ENCODE results near the gene RRP36.
A peak's percentile ranks its signal among the peaks of the same experiment; 100 is the strongest.

Gene RRP36

GRCh38 chr6:43007126-43007525 lies 14.3 kb upstream of the RRP36 start:
- no peak for DNase-seq (ENCODE audit: low read depth, low spot score)
- no CpG with 5 or more reads among the region's 9 CpGs for WGBS (ENCODE audit: insufficient coverage, insufficient read length)
- Histone ChIP-seq H3K4me1 (ENCODE audit: control insufficient read depth, insufficient read depth, low read length) (no peaks in the 10 kb centered on the region), H3K27me3 (ENCODE audit: control insufficient read depth, insufficient read depth, low read length) (no peaks in the 10 kb centered on the region), H3K36me3 (ENCODE audit: control insufficient read depth, insufficient read depth, low read length) (peaks cover 33% of the 10 kb centered on the region), H3K27ac (ENCODE audit: low read length) (no peak overlapping the region), H3K9me3 (ENCODE audit: control insufficient read depth, insufficient read depth, low read length) (no peaks in the 10 kb centered on the region), H3K4me3 (ENCODE audit: low read length) (no peak overlapping the region)

GRCh38 chr6:43009124-43009523 lies 12.3 kb upstream of the RRP36 start:
- WGBS (ENCODE audit: insufficient coverage, insufficient read length) = no CpG with 5 or more reads among the region's 6 CpGs
- no peak for DNase-seq (ENCODE audit: low read depth, low spot score)
- H3K36me3 ChIP-seq (ENCODE audit: control insufficient read depth, insufficient read depth, low read length) = peaks cover 36% of the 10 kb centered on the region

GRCh38 chr6:43011207-43011606 lies 10.2 kb upstream of the RRP36 start:
- Histone ChIP-seq H3K36me3 (ENCODE audit: control insufficient read depth, insufficient read depth, low read length) (peaks cover 36% of the 10 kb centered on the region), H3K27me3 (ENCODE audit: control insufficient read depth, insufficient read depth, low read length) (no peaks in the 10 kb centered on the region), H3K9me3 (ENCODE audit: control insufficient read depth, insufficient read depth, low read length) (no peaks in the 10 kb centered on the region), H3K27ac (ENCODE audit: low read length) (no peak overlapping the region), H3K4me1 (ENCODE audit: control insufficient read depth, insufficient read depth, low read length) (no peaks in the 10 kb centered on the region), H3K4me3 (ENCODE audit: low read length) (no peak overlapping the region)
- WGBS (ENCODE audit: insufficient coverage, insufficient read length) = no CpG with 5 or more reads among the region's 6 CpGs
- DNase-seq (ENCODE audit: low read depth, low spot score) = no peak

More at GRCh38 chr6:43009124-43009523, 12.3 kb upstream of the RRP36 start:
- H3K9me3 ChIP-seq (ENCODE audit: control insufficient read depth, insufficient read depth, low read length) = no peaks in the 10 kb centered on the region
- no peak overlapping the region for H3K4me3 ChIP-seq (ENCODE audit: low read length)
- H3K27me3 ChIP-seq (ENCODE audit: control insufficient read depth, insufficient read depth, low read length) = no peaks in the 10 kb centered on the region
- H3K27ac ChIP-seq (ENCODE audit: low read length) = no peak overlapping the region
- H3K4me1 ChIP-seq (ENCODE audit: control insufficient read depth, insufficient read depth, low read length) = no peaks in the 10 kb centered on the region

- no CpG with 5 or more reads among the region's 6 CpGs for WGBS (ENCODE audit: insufficient coverage, insufficient read length)
- Histone ChIP-seq H3K27ac (ENCODE audit: low read length) (no peak overlapping the region), H3K36me3 (ENCODE audit: control insufficient read depth, insufficient read depth, low read length) (peaks cover 28% of the 10 kb centered on the region), H3K4me1 (ENCODE audit: control insufficient read depth, insufficient read depth, low read length) (no peaks in the 10 kb centered on the region), H3K27me3 (ENCODE audit: control insufficient read depth, insufficient read depth, low read length) (no peaks in the 10 kb centered on the region), H3K4me3 (ENCODE audit: low read length) (no peak overlapping the region), H3K9me3 (ENCODE audit: control insufficient read depth, insufficient read depth, low read length) (no peaks in the 10 kb centered on the region)
- no peak for DNase-seq (ENCODE audit: low read depth, low spot score)
Observed at GRCh38 chr6:43012364-43012763, 9.1 kb upstream of the RRP36 start.

- H3K27ac ChIP-seq (ENCODE audit: low read length) = no peak overlapping the region
- no peaks in the 10 kb centered on the region for H3K27me3 ChIP-seq (ENCODE audit: control insufficient read depth, insufficient read depth, low read length)
- WGBS (ENCODE audit: insufficient coverage, insufficient read length) = no CpG with 5 or more reads among the region's 25 CpGs
- no peaks in the 10 kb centered on the region for H3K9me3 ChIP-seq (ENCODE audit: control insufficient read depth, insufficient read depth, low read length)
- DNase-seq (ENCODE audit: low read depth, low spot score) = no peak
- H3K4me1 ChIP-seq (ENCODE audit: control insufficient read depth, insufficient read depth, low read length) = no peaks in the 10 kb centered on the region
- peaks cover 30% of the 10 kb centered on the region for H3K36me3 ChIP-seq (ENCODE audit: control insufficient read depth, insufficient read depth, low read length)
- peak overlapping the region; percentile 70 for H3K4me3 ChIP-seq (ENCODE audit: low read length)
Observed at GRCh38 chr6:43013097-43013842, 8.2 kb upstream of the RRP36 start.

GRCh38 chr6:43013843-43014433 lies 7.5 kb upstream of the RRP36 start, which contains the start of the genes KLHDC3 and MEA1:
TSS of gene KLHDC3 (plus strand) at chr6:43014249. CDS start at chr6:43017193, 2,944 bp downstream.
TSS of gene MEA1 (minus strand) at chr6:43013946. CDS start at chr6:43013813, 133 bp downstream.
- H3K27ac ChIP-seq (ENCODE audit: low read length) = no peak within 1 kb of the TSS
- H3K4me3 ChIP-seq (ENCODE audit: low read length) = peak within 1 kb of the TSS; percentile 70

GRCh38 chr6:43014434-43014909 lies 7.0 kb upstream of the RRP36 start:
- Histone ChIP-seq H3K4me3 (ENCODE audit: low read length) (peak overlapping the region; percentile 66; the same call in 1 of the 2 replicates), H3K27me3 (ENCODE audit: control insufficient read depth, insufficient read depth, low read length) (no peaks in the 10 kb centered on the region), H3K27ac (ENCODE audit: low read length) (no peak overlapping the region), H3K9me3 (ENCODE audit: control insufficient read depth, insufficient read depth, low read length) (no peaks in the 10 kb centered on the region), H3K4me1 (ENCODE audit: control insufficient read depth, insufficient read depth, low read length) (no peaks in the 10 kb centered on the region), H3K36me3 (ENCODE audit: control insufficient read depth, insufficient read depth, low read length) (peaks cover 26% of the 10 kb centered on the region)
- no peak for DNase-seq (ENCODE audit: low read depth, low spot score)
- WGBS (ENCODE audit: insufficient coverage, insufficient read length) = 100% methylated on average over 1 of the region's 7 CpGs

More at GRCh38 chr6:43013843-43014433, 7.5 kb upstream of the RRP36 start, which contains the start of the genes KLHDC3 and MEA1:
- H3K36me3 ChIP-seq (ENCODE audit: control insufficient read depth, insufficient read depth, low read length) = peaks cover 32% of the 10 kb centered on the region
- no peaks in the 10 kb centered on the region for H3K4me1 ChIP-seq (ENCODE audit: control insufficient read depth, insufficient read depth, low read length)
- H3K9me3 ChIP-seq (ENCODE audit: control insufficient read depth, insufficient read depth, low read length) = no peaks in the 10 kb centered on the region
- WGBS (ENCODE audit: insufficient coverage, insufficient read length) = no CpG with 5 or more reads among the region's 51 CpGs
- peak; percentile 100 for DNase-seq (ENCODE audit: low read depth, low spot score)
- no peaks in the 10 kb centered on the region for H3K27me3 ChIP-seq (ENCODE audit: control insufficient read depth, insufficient read depth, low read length)

- DNase-seq (ENCODE audit: low read depth, low spot score) = no peak
- Histone ChIP-seq H3K4me1 (ENCODE audit: control insufficient read depth, insufficient read depth, low read length) (no peaks in the 10 kb centered on the region), H3K27ac (ENCODE audit: low read length) (no peak overlapping the region), H3K36me3 (ENCODE audit: control insufficient read depth, insufficient read depth, low read length) (peaks cover 14% of the 10 kb centered on the region), H3K9me3 (ENCODE audit: control insufficient read depth, insufficient read depth, low read length) (no peaks in the 10 kb centered on the region), H3K27me3 (ENCODE audit: control insufficient read depth, insufficient read depth, low read length) (no peaks in the 10 kb centered on the region), H3K4me3 (ENCODE audit: low read length) (no peak overlapping the region)
- no CpG with 5 or more reads among the region's 7 CpGs for WGBS (ENCODE audit: insufficient coverage, insufficient read length)
Observed at GRCh38 chr6:43016176-43016942, 5.1 kb upstream of the RRP36 start.

GRCh38 chr6:43016943-43017334 lies 4.5 kb upstream of the RRP36 start:
- WGBS (ENCODE audit: insufficient coverage, insufficient read length) = no CpG with 5 or more reads among the region's 12 CpGs

GRCh38 chr6:43019152-43019551 lies 2.3 kb upstream of the RRP36 start:
- no CpG with 5 or more reads among the region's 2 CpGs for WGBS (ENCODE audit: insufficient coverage, insufficient read length)
- no peaks in the 10 kb centered on the region for H3K27me3 ChIP-seq (ENCODE audit: control insufficient read depth, insufficient read depth, low read length)
- peaks cover 8% of the 10 kb centered on the region; the same call in 1 of the 2 replicates for H3K36me3 ChIP-seq (ENCODE audit: control insufficient read depth, insufficient read depth, low read length)
- no peak for DNase-seq (ENCODE audit: low read depth, low spot score)
- no peaks in the 10 kb centered on the region for H3K4me1 ChIP-seq (ENCODE audit: control insufficient read depth, insufficient read depth, low read length)
- H3K9me3 ChIP-seq (ENCODE audit: control insufficient read depth, insufficient read depth, low read length) = no peaks in the 10 kb centered on the region
- H3K4me3 ChIP-seq (ENCODE audit: low read length) = no peak overlapping the region
- no peak overlapping the region for H3K27ac ChIP-seq (ENCODE audit: low read length)

More at GRCh38 chr6:43016943-43017334, 4.5 kb upstream of the RRP36 start:
- no peak for DNase-seq (ENCODE audit: low read depth, low spot score)
- peaks cover 12% of the 10 kb centered on the region for H3K36me3 ChIP-seq (ENCODE audit: control insufficient read depth, insufficient read depth, low read length)
- no peaks in the 10 kb centered on the region for H3K27me3 ChIP-seq (ENCODE audit: control insufficient read depth, insufficient read depth, low read length)
- no peaks in the 10 kb centered on the region for H3K9me3 ChIP-seq (ENCODE audit: control insufficient read depth, insufficient read depth, low read length)
- no peak overlapping the region for H3K27ac ChIP-seq (ENCODE audit: low read length)
- H3K4me3 ChIP-seq (ENCODE audit: low read length) = no peak overlapping the region
- H3K4me1 ChIP-seq (ENCODE audit: control insufficient read depth, insufficient read depth, low read length) = no peaks in the 10 kb centered on the region
